GM12865 (cell line): ENCODE results near the gene PPP1R13B.

Experiments
- DNase-seq: peaks from one replicate; pipeline ENCODE4 v3.0.0; 2010; ENCODE audit warnings: low read depth
- H3K4me3 ChIP-seq: 2 replicates; pipeline ENCODE4 v1.5.1; 2011; ENCODE audit warnings: mild to moderate bottlenecking, low read depth, low read length, control low read depth
- TF ChIP-seq, protein P1 (sequence below): IDR thresholded peaks from 2 replicates; pipeline ENCODE4 v1.5.1; 2011; ENCODE audit warnings: low read length, control low read depth, low read depth, inconsistent platforms; ENCODE audit not compliant: insufficient read depth; ENCODE audit errors: missing control alignments

Gene PPP1R13B

GRCh38 chr14:103828315-103828967, 18.9 kb downstream of the PPP1R13B start:
- no peak for DNase-seq
- H3K4me3 ChIP-seq, result no peak overlapping the region
- TF ChIP-seq, protein P1, sequence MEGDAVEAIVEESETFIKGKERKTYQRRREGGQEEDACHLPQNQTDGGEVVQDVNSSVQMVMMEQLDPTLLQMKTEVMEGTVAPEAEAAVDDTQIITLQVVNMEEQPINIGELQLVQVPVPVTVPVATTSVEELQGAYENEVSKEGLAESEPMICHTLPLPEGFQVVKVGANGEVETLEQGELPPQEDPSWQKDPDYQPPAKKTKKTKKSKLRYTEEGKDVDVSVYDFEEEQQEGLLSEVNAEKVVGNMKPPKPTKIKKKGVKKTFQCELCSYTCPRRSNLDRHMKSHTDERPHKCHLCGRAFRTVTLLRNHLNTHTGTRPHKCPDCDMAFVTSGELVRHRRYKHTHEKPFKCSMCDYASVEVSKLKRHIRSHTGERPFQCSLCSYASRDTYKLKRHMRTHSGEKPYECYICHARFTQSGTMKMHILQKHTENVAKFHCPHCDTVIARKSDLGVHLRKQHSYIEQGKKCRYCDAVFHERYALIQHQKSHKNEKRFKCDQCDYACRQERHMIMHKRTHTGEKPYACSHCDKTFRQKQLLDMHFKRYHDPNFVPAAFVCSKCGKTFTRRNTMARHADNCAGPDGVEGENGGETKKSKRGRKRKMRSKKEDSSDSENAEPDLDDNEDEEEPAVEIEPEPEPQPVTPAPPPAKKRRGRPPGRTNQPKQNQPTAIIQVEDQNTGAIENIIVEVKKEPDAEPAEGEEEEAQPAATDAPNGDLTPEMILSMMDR, result no peak

GRCh38 chr14:103825101-103825500, 22.3 kb downstream of the PPP1R13B start:
- no peak overlapping the region for H3K4me3 ChIP-seq
- no peak for DNase-seq
- TF ChIP-seq, protein P1, result no peak

GRCh38 chr14:103820908-103821307, 26.5 kb downstream of the PPP1R13B start:
- no peak overlapping the region for H3K4me3 ChIP-seq
- DNase-seq, result no peak
- TF ChIP-seq, protein P1, result no peak

- DNase-seq, result no peak
- TF ChIP-seq, protein P1, result no peak
- no peak overlapping the region for H3K4me3 ChIP-seq
Observed at GRCh38 chr14:103820382-103820781, 27.0 kb downstream of the PPP1R13B start.

- peak; percentile 11 for DNase-seq
- H3K4me3 ChIP-seq, result no peak overlapping the region
- TF ChIP-seq, protein P1, result no peak
Observed at GRCh38 chr14:103819503-103820307, 27.7 kb downstream of the PPP1R13B start.

DNA sequence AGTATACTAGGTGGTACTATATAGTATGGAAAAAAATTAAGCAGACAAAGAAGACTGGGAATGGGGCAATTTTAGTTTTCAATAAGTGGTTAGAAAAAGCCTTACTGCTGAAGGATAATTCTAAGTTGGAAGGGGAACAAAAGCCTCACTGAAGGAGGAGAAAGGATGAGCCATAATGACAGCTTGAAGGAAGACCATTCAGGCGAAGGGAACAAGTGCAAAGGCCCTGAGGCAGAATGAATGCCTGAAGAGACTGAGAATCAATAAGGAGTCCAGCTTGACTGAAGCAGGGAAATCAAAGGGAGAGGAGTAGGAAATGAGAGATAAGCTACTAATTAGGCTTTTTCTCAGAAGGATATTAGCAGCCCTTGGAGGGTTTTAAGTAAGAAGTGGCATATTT, 28.5 kb downstream of the PPP1R13B start:
- no peak overlapping the region for H3K4me3 ChIP-seq
- TF ChIP-seq, protein P1, result no peak
- no peak for DNase-seq
